Measurements from ENCODE around the gene OVCA2. TPM values are rescaled to one million over a fixed set of nuclear protein-coding genes. Genes with fewer than 3 reads are reported as not detected.

Gene OVCA2
- total RNA-seq, 4 donors from 2014 or later: 19.6 to 40.3 (median 36.5) TPM

DNA sequence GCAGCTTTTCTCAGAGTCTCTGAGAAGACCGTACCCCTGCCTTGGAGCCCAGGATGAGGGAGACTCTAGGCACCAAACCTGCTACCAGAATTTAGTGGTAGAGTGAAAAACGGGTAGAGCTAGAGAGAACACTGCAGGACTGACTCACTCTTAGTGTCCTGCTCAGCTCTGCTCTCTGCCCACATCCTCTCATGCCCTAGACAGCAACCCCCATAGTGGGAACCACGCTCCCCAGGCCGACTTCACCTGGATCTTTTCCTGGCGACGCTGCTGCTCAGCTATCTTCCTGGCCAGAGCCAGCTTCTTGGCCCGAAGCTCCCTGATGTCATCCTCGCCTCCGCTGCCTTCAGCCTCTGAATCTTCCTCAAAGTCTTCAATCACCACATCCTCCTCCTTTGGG, 39.7 kb downstream of the OVCA2 start:
- WGBS, 2 donors (ENCODE audit: low coverage in 1 of 2): 81 to 89% methylated on average over 5 to 8 of the region's 9 CpGs
- no peaks in the 10 kb centered on the region for H3K27me3 ChIP-seq
- TF ChIP-seq EP300 (IDR thresholded peaks at IDR 0.05): no peak
- no peak for TF ChIP-seq POLR2AphosphoS5 (IDR thresholded peaks at IDR 0.05)
- peak overlapping the region in 3 of 4 donors; percentile 45 to 85 (median 73) for H3K27ac ChIP-seq
- no peak overlapping the region for H3K4me3 ChIP-seq
- H3K36me3 ChIP-seq: peaks cover 0 to 88% of the 10 kb centered on the region in 2 donors
- ATAC-seq: no peak
- H3K9me3 ChIP-seq: no peaks in the 10 kb centered on the region
- H3K4me1 ChIP-seq: peaks cover 0 to 63% (median 40%) of the 10 kb centered on the region in 3 donors

DNA sequence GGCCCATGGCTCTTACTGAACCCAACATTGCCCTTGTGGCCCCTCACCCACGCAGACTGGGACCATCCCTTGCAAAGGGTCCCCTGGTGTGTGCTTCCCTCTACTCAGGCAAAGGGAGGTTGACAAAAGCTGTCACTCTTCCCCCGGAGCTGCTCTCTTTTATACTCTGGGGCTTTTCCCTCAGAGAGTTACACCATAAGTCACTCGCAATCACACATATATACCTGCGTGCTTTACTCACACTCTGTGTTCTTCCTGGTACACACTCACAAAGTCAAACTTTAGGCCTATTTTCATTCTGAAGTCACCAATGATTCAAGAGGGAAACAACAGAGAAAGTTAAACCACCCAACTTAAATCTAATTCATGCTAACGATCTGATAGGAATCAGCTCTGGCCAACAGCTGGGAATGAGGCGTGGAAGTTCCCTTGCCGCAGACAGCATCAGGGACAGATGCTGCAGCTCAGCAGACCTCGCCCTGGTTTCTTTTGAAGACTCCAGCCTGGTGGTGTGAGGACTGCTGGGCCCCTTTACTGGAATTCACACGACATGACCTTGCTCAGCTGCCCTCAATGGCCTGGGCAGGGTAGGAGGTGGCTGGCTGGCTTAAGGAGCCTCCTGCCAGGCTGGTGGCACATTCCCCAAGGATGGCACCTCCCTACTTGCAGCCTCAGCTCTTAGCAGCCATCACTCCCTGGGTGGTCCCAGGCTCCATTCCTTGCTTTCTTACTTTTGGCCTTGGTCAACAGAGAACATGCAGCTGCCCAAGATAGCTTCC, 40.4 kb downstream of the OVCA2 start:
- no peak overlapping the region for H3K4me3 ChIP-seq
- peaks cover 0 to 88% of the 10 kb centered on the region in 2 donors for H3K36me3 ChIP-seq
- no peaks in the 10 kb centered on the region for H3K9me3 ChIP-seq
- no peak for ATAC-seq
- peak overlapping the region in 3 of 4 donors; percentile 45 to 85 (median 73) for H3K27ac ChIP-seq
- TF ChIP-seq EP300 (IDR thresholded peaks at IDR 0.05) (no peak), POLR2A (IDR thresholded peaks at IDR 0.05) (no peak)
- TF ChIP-seq, protein P1, sequence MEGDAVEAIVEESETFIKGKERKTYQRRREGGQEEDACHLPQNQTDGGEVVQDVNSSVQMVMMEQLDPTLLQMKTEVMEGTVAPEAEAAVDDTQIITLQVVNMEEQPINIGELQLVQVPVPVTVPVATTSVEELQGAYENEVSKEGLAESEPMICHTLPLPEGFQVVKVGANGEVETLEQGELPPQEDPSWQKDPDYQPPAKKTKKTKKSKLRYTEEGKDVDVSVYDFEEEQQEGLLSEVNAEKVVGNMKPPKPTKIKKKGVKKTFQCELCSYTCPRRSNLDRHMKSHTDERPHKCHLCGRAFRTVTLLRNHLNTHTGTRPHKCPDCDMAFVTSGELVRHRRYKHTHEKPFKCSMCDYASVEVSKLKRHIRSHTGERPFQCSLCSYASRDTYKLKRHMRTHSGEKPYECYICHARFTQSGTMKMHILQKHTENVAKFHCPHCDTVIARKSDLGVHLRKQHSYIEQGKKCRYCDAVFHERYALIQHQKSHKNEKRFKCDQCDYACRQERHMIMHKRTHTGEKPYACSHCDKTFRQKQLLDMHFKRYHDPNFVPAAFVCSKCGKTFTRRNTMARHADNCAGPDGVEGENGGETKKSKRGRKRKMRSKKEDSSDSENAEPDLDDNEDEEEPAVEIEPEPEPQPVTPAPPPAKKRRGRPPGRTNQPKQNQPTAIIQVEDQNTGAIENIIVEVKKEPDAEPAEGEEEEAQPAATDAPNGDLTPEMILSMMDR (IDR thresholded peaks at IDR 0.05): no peak
- WGBS, 2 donors (ENCODE audit: low coverage in 1 of 2): 70 to 78% methylated on average over 5 of the region's 9 CpGs
- no peaks in the 10 kb centered on the region for H3K27me3 ChIP-seq
- H3K4me1 ChIP-seq: peaks cover 0 to 63% (median 42%) of the 10 kb centered on the region in 3 donors

DNA sequence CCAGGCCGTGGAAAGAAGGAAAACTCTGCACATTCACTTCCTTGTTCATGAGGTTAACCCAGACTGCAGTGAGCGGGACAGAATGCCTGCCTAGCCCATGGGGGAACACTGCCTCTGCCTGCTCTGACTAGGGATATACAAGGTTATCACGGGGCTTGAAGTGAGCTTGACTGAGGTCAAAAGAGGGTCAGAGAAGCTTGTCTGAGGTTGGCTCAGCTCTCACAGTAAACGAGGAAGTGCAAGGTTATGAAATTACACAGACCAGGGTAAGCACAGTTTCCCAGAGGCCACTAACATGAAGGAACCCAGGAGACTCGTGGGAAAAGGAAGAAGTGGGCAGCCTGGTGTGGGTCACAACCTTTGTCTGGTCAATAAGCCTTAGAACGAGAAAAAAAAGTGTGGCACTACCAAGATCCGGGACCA, 41.8 kb downstream of the OVCA2 start:
- ATAC-seq: no peak
- no peak for TF ChIP-seq POLR2A (IDR thresholded peaks at IDR 0.05)
- TF ChIP-seq EP300 (IDR thresholded peaks at IDR 0.05): no peak
- no peak for TF ChIP-seq POLR2AphosphoS5 (IDR thresholded peaks at IDR 0.05)
- TF ChIP-seq, protein P1 (IDR thresholded peaks at IDR 0.05): no peak
- peaks cover 0 to 74% of the 10 kb centered on the region in 2 donors for H3K36me3 ChIP-seq
- H3K27me3 ChIP-seq: no peaks in the 10 kb centered on the region
- WGBS, 2 donors (ENCODE audit: low coverage in 1 of 2): 43 to 57% methylated on average over 5 to 7 of the region's 7 CpGs
- H3K27ac ChIP-seq: peak overlapping the region; percentile 0 to 85 (median 76)
- H3K9me3 ChIP-seq: no peaks in the 10 kb centered on the region
- peaks cover 0 to 70% (median 56%) of the 10 kb centered on the region in 3 donors for H3K4me1 ChIP-seq
- no peak overlapping the region for H3K4me3 ChIP-seq

DNA sequence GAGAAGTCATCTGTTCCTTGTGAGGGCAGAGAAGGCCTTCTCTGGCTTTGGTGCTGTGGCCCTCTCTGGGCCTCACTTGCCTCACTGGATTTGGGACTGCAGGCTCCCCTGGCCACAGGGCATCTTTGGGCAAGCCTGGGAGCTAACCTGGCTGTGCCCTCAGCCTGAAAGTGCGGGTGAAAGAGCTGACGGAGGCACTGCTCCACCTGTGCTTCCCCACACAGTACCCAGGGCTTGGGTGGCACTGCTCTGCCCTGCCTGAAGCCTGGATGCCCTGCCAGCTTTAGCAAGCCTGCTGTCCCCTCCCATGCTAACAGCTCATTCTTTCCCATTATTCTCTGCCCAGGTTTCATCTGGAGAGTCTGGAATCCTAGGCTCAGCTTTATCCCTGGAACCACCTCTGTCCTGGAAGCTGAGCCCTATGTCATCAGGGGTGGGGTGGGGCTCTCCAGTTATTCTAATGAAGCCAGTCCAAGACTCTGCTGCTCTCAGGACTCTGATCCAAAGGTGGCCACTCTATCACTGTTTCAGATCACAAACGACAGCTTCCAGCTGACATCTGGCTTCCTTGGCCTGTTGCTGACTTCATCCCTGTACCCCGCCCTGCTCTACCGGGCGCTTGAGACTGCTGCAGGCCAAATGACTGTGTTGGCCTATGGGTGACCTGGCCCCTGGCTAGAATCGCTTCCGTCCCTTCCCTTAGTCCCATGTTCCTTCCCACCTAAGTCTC, 42.4 kb downstream of the OVCA2 start:
- Histone ChIP-seq H3K4me1 (peaks cover 0 to 76% (median 62%) of the 10 kb centered on the region in 3 donors), H3K4me3 (no peak overlapping the region), H3K27me3 (no peaks in the 10 kb centered on the region), H3K9me3 (no peaks in the 10 kb centered on the region), H3K36me3 (peaks cover 0 to 68% of the 10 kb centered on the region in 2 donors), H3K27ac (peak overlapping the region; percentile 0 to 85 (median 76))
- peak; percentile 80 for ATAC-seq
- TF ChIP-seq POLR2AphosphoS5 (IDR thresholded peaks at IDR 0.05) (peak; percentile 51), POLR2A (IDR thresholded peaks at IDR 0.05) (no peak), EP300 (IDR thresholded peaks at IDR 0.05) (no peak)
- TF ChIP-seq, protein P1 (IDR thresholded peaks at IDR 0.05): no peak
- WGBS, 2 donors (ENCODE audit: low coverage in 1 of 2): 40 to 66% methylated on average over 1 to 5 of the region's 8 CpGs

Data from gastroesophageal sphincter (tissue), 4 donors.